GM21515 (cell line): ENCODE data around the gene SLCO6A1.

ENCODE experiments used
- ATAC-seq: cut with Tn5 transposase; IDR thresholded peaks from one replicate; pipeline ENCODE4 v1.9.1; 2021; ENCODE audit not compliant: unreplicated experiment

SLCO6A1 gene

DNA sequence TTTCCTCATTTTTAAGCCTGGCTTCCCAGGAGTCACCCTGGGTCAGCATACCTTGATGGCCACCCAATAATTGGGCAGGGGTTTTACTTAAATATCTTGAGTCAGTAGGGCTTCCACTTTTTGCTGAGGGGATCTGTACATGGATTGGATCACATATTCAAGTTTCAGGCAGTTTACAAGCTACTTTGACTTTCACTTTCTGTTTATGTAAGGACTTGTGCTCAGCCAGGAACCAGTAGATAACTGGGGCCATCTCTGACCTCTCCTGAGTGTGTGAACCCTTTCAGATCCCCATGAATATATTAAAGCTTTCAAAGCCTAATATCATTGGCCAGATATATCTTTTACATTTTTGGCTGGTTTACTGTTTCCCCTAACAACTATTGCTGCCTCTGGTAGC, 45.1 kb downstream of the SLCO6A1 start:
- ATAC-seq: peak; percentile 91

GRCh38 chr5:102451082-102451481, 47.7 kb downstream of the SLCO6A1 start:
- ATAC-seq: no peak

- ATAC-seq: peak; percentile 45
These were observed 48.3 kb downstream of the SLCO6A1 start for GRCh38 chr5:102450313-102450990.

- no peak for ATAC-seq
These were observed 65.3 kb downstream of the SLCO6A1 start for GRCh38 chr5:102433473-102433872.

GRCh38 chr5:102421647-102422046, 77.2 kb downstream of the SLCO6A1 start:
- no peak for ATAC-seq

- ATAC-seq: no peak
These were observed 80.3 kb downstream of the SLCO6A1 start for GRCh38 chr5:102418531-102418930.

- no peak for ATAC-seq
These were observed 84.4 kb downstream of the SLCO6A1 start for GRCh38 chr5:102414448-102414847.

DNA sequence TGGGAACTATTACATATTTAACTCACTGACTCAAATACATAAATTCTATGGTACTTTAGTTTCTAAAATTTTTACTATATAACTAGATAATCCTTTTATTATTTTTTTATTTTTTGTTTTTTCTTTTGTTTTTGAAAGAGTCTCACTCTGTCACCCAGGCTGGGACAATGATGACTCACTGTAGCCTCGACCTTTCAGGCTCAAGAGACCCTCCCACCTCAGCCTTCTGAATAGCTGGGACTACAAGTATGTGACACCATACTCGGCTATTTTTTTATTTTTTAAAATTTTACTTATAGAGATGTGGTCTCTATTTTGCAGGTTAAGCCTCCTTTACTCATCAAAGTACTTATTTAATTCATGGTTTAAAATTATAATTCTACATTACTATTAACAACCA, 110.6 kb downstream of the SLCO6A1 start:
- ATAC-seq: no peak

GRCh38 chr5:102385365-102385764, 113.4 kb downstream of the SLCO6A1 start:
- ATAC-seq: no peak

DNA sequence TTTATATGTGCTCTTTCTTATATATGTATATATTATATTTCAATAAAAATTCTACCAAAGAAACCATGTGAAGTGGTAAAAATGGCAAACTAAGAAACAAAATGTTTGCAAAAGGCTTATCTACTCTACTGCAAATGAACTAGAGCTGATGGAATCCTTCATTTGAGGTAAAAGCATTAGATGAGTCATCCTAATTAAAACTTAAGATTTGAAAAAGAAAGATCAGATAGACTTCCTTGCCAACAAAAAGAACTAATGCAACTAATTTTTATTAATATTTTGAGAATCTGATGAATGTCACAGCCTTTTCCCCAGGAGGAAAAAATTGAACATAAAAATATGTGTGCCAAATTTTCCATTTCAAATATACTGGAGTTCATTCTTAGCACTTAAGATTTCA, 118.6 kb downstream of the SLCO6A1 start:
- no peak for ATAC-seq

DNA sequence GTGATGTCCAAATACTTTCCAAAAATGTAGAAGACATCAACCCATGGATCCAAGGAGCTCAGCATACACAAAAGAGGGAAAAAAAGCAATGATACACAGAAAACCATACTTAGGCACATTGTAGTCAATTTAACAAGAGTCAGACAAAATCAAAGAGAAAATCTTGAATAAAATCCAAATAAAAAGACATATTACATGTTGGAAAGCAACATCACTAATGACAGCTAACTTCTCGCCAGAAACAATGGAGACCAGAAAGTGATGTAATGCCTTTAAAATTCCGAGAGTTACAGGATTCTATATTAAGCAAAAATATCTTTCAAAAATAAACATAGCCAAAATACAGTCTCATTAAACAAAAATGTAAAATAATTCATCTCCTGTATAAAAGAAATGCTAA, 122.9 kb downstream of the SLCO6A1 start:
- ATAC-seq: no peak

GRCh38 chr5:102375272-102375671, 123.5 kb downstream of the SLCO6A1 start:
- ATAC-seq: no peak

GRCh38 chr5:102368392-102368791, 130.4 kb downstream of the SLCO6A1 start:
- ATAC-seq: no peak

DNA sequence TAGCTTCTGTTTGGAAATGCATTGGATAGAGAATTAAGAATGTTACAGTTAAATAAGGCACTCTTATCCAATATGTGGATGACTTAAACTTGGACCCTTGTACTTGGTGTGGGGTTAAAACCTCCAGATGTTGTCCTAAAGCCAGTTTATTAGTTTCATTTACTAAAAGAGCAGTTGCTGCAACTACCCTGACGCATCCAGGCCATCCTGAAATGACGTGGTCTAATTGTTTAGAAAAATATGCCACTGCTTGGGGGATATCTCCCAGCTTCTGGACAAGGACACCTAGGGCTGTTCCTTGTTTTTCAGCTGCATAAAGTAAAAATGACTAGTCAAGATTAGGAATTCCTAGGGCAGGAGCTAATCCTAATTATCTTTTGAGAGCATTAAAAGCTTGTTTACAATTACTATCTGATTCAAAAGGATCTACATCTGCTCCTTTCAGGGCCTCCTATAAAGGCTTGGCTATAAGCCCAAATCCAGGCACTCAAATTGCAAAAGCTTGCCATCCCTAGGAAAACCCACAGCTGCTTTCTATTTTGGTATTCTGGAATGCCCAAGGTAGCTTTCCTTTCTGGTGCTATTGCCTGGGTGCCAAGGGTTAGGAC, 157.0 kb downstream of the SLCO6A1 start:
- ATAC-seq: no peak

DNA sequence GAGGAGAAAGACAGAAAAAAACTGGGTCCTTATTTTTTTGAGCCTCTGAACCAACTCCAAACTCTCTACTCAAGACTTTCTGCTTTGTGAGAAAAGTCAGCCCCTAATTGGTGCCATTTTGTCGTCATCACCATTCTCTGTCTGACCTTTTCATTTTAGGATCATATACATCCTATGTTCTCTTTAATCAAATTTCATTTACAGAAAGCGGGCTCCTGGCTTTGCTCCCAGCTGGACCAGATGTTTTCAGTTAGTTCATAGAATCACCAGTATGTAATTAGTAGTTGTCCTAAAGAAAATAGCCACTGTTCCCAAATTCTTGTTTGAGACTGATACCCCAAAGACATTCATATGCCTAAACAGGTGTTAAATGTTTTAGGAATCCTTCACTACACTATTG, 174.1 kb downstream of the SLCO6A1 start:
- no peak for ATAC-seq
